Type B pancreatic cell (in vitro differentiated cells): ENCODE results near the gene LZTS3. TPM values are rescaled to one million over a fixed set of nuclear protein-coding genes. Genes with fewer than 3 reads are reported as not detected.
"Not testable (repeated sequence)": the region's sequence is repeated elsewhere in the genome, so short reads cannot be mapped to it uniquely, and the experiment has no call there.

Experiments
- DNase-seq: peaks from one replicate; pipeline ENCODE4 v3.0.0; 2021; ENCODE audit warnings: mixed read lengths; ENCODE audit not compliant: unreplicated experiment; ENCODE audit errors: extremely low spot score
- H3K27ac Mint-ChIP-seq: 2 replicates; pipeline ENCODE4 v1.8.0; 2021; ENCODE audit warnings: mild to moderate bottlenecking, mixed read lengths
- H3K27me3 Mint-ChIP-seq: 2 replicates; pipeline ENCODE4 v1.8.0; 2021; ENCODE audit warnings: mixed read lengths
- H3K36me3 Mint-ChIP-seq: 2 replicates; pipeline ENCODE4 v1.8.0; 2021; ENCODE audit warnings: mixed read lengths
- H3K4me1 Mint-ChIP-seq: one replicate; pipeline ENCODE4 v1.8.0; 2021; ENCODE audit warnings: mixed read lengths; ENCODE audit not compliant: unreplicated experiment
- H3K4me3 Mint-ChIP-seq: 2 replicates; pipeline ENCODE4 v1.8.0; 2021; ENCODE audit warnings: mild to moderate bottlenecking, mixed read lengths
- H3K9me3 Mint-ChIP-seq: 2 replicates; pipeline ENCODE4 v1.8.0; 2021; ENCODE audit warnings: mixed read lengths
- long read RNA-seq: library from polyadenylated mRNA; unstranded; transcript quantifications from one replicate; pipeline ENCODE4 v2.0.0, GENCODE V29; 2020
- total RNA-seq: library from RNA; stranded (reverse); gene quantifications from 2 replicates; pipeline ENCODE4 v1.2.1, GENCODE V29; 2021; ENCODE audit warnings: low replicate concordance
- TF ChIP-seq, protein P1 (sequence below): fragments of 200-600 bp; sonication (generic); conservative IDR thresholded peaks from 2 replicates; pipeline ENCODE4 v1.5.0; 2021; ENCODE audit warnings: antibody characterized with exemption, mild to moderate bottlenecking

LZTS3 gene
- total RNA-seq: 17.2 and 17.3 TPM in 2 replicates
- long read RNA-seq, partial matches to known transcripts: 0 of 1 reads
- long read RNA-seq, other reads (novel, unspliced or antisense): 1 of 1 reads

- Mint-ChIP-seq H3K36me3 (no peaks in the 10 kb centered on the region), H3K27ac (peak within 1 kb of the TSS; percentile 79), H3K4me1 (peaks cover 29% of the 10 kb centered on the region), H3K27me3 (peaks cover 14% of the 10 kb centered on the region), H3K4me3 (peak within 1 kb of the TSS; percentile 95), H3K9me3 (no peaks in the 10 kb centered on the region)
- DNase-seq: peak; percentile 85
- TF ChIP-seq, protein P1, sequence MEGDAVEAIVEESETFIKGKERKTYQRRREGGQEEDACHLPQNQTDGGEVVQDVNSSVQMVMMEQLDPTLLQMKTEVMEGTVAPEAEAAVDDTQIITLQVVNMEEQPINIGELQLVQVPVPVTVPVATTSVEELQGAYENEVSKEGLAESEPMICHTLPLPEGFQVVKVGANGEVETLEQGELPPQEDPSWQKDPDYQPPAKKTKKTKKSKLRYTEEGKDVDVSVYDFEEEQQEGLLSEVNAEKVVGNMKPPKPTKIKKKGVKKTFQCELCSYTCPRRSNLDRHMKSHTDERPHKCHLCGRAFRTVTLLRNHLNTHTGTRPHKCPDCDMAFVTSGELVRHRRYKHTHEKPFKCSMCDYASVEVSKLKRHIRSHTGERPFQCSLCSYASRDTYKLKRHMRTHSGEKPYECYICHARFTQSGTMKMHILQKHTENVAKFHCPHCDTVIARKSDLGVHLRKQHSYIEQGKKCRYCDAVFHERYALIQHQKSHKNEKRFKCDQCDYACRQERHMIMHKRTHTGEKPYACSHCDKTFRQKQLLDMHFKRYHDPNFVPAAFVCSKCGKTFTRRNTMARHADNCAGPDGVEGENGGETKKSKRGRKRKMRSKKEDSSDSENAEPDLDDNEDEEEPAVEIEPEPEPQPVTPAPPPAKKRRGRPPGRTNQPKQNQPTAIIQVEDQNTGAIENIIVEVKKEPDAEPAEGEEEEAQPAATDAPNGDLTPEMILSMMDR: no peak
Measured at GRCh38 chr20:3172933-3173609, at the start of gene LZTS3. TSS of gene LZTS3 (minus strand) at chr20:3173549. CDS start at chr20:3167163, 6,386 bp downstream.

- H3K4me1 Mint-ChIP-seq: no peaks in the 10 kb centered on the region
- H3K4me3 Mint-ChIP-seq: no peak overlapping the region
- DNase-seq: no peak
- H3K27ac Mint-ChIP-seq: no peak overlapping the region
- TF ChIP-seq, protein P1: no peak
- H3K36me3 Mint-ChIP-seq: peaks cover 5% of the 10 kb centered on the region
- H3K9me3 Mint-ChIP-seq: no peaks in the 10 kb centered on the region
- H3K27me3 Mint-ChIP-seq: no peaks in the 10 kb centered on the region
Measured at GRCh38 chr20:3221398-3222226, 48.3 kb upstream of the LZTS3 start.

DNA sequence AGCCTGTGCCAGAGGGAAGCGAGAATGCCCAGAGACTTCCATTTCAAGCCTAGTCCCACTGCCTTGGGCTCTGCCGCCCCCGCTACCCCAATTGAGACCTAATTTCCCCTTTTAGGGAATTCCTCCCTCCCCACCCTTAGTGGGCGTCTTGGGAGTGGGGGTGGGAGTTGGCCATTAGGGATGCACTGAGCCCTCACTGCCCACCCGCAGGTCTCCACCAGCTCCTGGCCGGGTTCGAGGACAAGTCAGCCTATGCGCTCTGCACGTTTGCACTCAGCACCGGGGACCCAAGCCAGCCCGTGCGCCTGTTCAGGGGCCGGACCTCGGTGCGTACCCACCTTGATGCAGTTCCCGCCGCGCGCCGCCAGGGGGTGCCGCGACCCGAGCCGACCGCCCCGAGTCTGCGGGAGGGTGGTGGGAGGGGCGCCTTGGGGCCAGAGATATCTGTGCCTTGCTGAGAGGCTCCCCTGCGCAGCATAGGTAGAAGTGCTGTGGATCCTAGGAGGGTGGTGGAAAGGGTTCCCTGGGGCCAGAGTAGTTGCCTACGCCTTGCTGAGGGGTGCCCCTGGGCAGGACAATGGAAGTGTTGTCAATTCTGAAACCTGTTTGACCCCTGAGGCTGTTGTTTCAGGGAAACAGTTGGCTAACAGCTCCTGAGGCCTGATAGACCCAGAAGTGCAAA is 45.1 kb upstream of the LZTS3 start:
- Mint-ChIP-seq H3K36me3 (peaks cover 5% of the 10 kb centered on the region), H3K4me1 (no peaks in the 10 kb centered on the region), H3K27ac (no peak overlapping the region), H3K9me3 (no peaks in the 10 kb centered on the region), H3K27me3 (no peaks in the 10 kb centered on the region), H3K4me3 (no peak overlapping the region)
- peak; percentile 79 for DNase-seq
- TF ChIP-seq, protein P1: peak; percentile 97

GRCh38 chr20:3215359-3215917 is 42.1 kb upstream of the LZTS3 start:
- H3K27me3 Mint-ChIP-seq, H3K4me1 Mint-ChIP-seq, H3K36me3 Mint-ChIP-seq, H3K9me3 Mint-ChIP-seq, H3K27ac Mint-ChIP-seq, DNase-seq, H3K4me3 Mint-ChIP-seq: not testable (repeated sequence)

- Mint-ChIP-seq H3K27me3 (no peaks in the 10 kb centered on the region), H3K36me3 (no peaks in the 10 kb centered on the region), H3K9me3 (no peaks in the 10 kb centered on the region), H3K4me3 (no peak overlapping the region), H3K27ac (no peak overlapping the region), H3K4me1 (peaks cover 5% of the 10 kb centered on the region)
- no peak for DNase-seq
- TF ChIP-seq, protein P1: no peak
Measured at GRCh38 chr20:3213226-3213625, 39.9 kb upstream of the LZTS3 start.
